Measurements from ENCODE around the gene RSPO4. TPM values are rescaled to one million over a fixed set of nuclear protein-coding genes. Genes with fewer than 3 reads are reported as not detected.

The RSPO4 gene
- total RNA-seq, 1 experiment from 2014 or later, result 6.7 TPM

- Histone ChIP-seq H2BK5ac (ENCODE audit: insufficient read length, low read length) (no peak overlapping the region), H3K9ac (ENCODE audit: extremely low read depth, insufficient read length, low read length) (no peak overlapping the region), H2AK5ac (ENCODE audit: insufficient read length, low read length) (no peak overlapping the region), H3K23me2 (ENCODE audit: insufficient read length, low read depth, low read length, poor library complexity, severe bottlenecking) (no peaks in the 10 kb centered on the region), H3K27me3 (ENCODE audit: insufficient read depth, low read length) (no peaks in the 10 kb centered on the region), H2BK20ac (ENCODE audit: low read depth, low read length, poor library complexity, severe bottlenecking) (no peak overlapping the region), H3T11ph (ENCODE audit: low read length) (no peak overlapping the region), H3K4ac (ENCODE audit: low read depth, low read length) (no peak overlapping the region), H3K4me1 (ENCODE audit: insufficient read depth, low read length) (no peaks in the 10 kb centered on the region; the same call in 1 of the 2 replicates), H3K23ac (ENCODE audit: insufficient read length, low read depth, low read length) (no peak overlapping the region), H3K79me2 (ENCODE audit: insufficient read depth, low read length) (no peaks in the 10 kb centered on the region), H4K20me1 (ENCODE audit: control insufficient read depth, insufficient read depth, insufficient read length) (no peaks in the 10 kb centered on the region), H2BK15ac (ENCODE audit: low read depth, low read length) (no peak overlapping the region), H2BK120ac (ENCODE audit: low read depth, low read length, poor library complexity, severe bottlenecking) (no peak overlapping the region), H3K27ac (ENCODE audit: insufficient read length, low read depth, low read length) (no peak overlapping the region), H3K4me2 (ENCODE audit: insufficient read depth, insufficient read length, low read length) (no peak overlapping the region), H3K79me1 (ENCODE audit: insufficient read depth, low read depth, low read length, poor library complexity, severe bottlenecking) (no peaks in the 10 kb centered on the region), H3K9me3 (ENCODE audit: control insufficient read depth, low read depth, low read length) (no peaks in the 10 kb centered on the region), H2AFZ (ENCODE audit: low read length) (no peak overlapping the region), H4K91ac (ENCODE audit: insufficient read length, low read depth, low read length) (no peak overlapping the region), H3K14ac (ENCODE audit: insufficient read depth, low read length) (no peak overlapping the region), H4K8ac (replicated peaks; ENCODE audit: insufficient read length, low read depth, low read length) (no peak overlapping the region), H4K5ac (ENCODE audit: insufficient read length, low read depth, low read length) (no peak overlapping the region), H3K18ac (ENCODE audit: insufficient read length, low read depth, low read length) (no peak overlapping the region), H2BK12ac (ENCODE audit: insufficient read length, low read depth, low read length) (no peak overlapping the region), H3K56ac (ENCODE audit: insufficient read length, low read depth, low read length) (no peak overlapping the region)
- no CpG with 5 or more reads among the region's 15 CpGs for WGBS (ENCODE audit: extremely low coverage, insufficient read length, low lambda C conversion rate)
- TF ChIP-seq CTCF (conservative IDR thresholded peaks at IDR 0.05), result no peak
- Mint-ChIP-seq H3K27me3 (ENCODE audit: low read depth) (peaks cover 12% of the 10 kb centered on the region), H3K36me3 (ENCODE audit: insufficient read depth in 1 of 3, low read depth in 3 of 3) (no peaks in the 10 kb centered on the region; a peak in 1 of 7 replicates), H3K27ac (no peak overlapping the region; a peak in 1 of 7 replicates), H3K9me3 (no peaks in the 10 kb centered on the region), H3K4me3 (no peak overlapping the region), H3K4me1 (peaks cover 9 to 30% of the 10 kb centered on the region in 2 experiments)
- DNase-seq, result no peak
Observed at GRCh38 chr20:914727-915498, 87.2 kb downstream of the RSPO4 start.

Data from H9 (cell line).